Prostate gland (tissue), 2 donors: Measurements from ENCODE around the gene CBARP.

ENCODE experiments used
- CTCF ChIP-seq, 4 experiments: fragments of 200-600 bp in 2 of 4; fragments of 450-650 bp in 2 of 4; sonication (generic) in 2 of 4; IDR thresholded peaks; 1 replicate in 3 of 4; 2 replicates in 1 of 4; pipeline ENCODE4 v1.5.1; 2016 to 2019; ENCODE audit warnings: antibody characterized with exemption in 4 of 4, mild to moderate bottlenecking in 2 of 4, moderate library complexity in 2 of 4
- POLR2AphosphoS5 ChIP-seq: sonication (generic); formaldehyde crosslinking; IDR thresholded peaks from one replicate; pipeline ENCODE4 v1.6.1; 2017; ENCODE audit warnings: antibody characterized with exemption

- TF ChIP-seq CTCF (IDR thresholded peaks at IDR 0.05) (no peak), POLR2AphosphoS5 (no peak)
Measured at GRCh38 chr19:1217366-1217765, 20.4 kb downstream of the CBARP start.
